SK-N-SH (cell line): ENCODE data around the gene CHMP6. TPM values are rescaled to one million over a fixed set of nuclear protein-coding genes. Genes with fewer than 3 reads are reported as not detected.

Source experiments
- CTCF ChIA-PET: fragments of 300-600, 350-600 bp; formaldehyde crosslinking; extraction: SDS; loops from one replicate; lab custom pipeline; 2021; lab: Yijun Ruan, JAX
- POLR2A ChIA-PET: fragments of 350-600 bp; sonication (Branson Sonifier 250); formaldehyde crosslinking; extraction: SDS; loops from one replicate; lab custom pipeline; 2020; ENCODE audit warnings: antibody characterized with exemption, inconsistent platforms; lab: Yijun Ruan, JAX
- DNase-seq: peaks from one replicate; pipeline ENCODE4 v3.0.0; 2012
- H2AFZ ChIP-seq: fragments of 200-600 bp; sonication (generic); 2 replicates; pipeline ENCODE4 v1.8.1; 2016; ENCODE audit warnings: antibody characterized with exemption, mild to moderate bottlenecking, low read depth
- H3F3A ChIP-seq: fragments of 200-600 bp; sonication (generic); replicated peaks from 2 replicates; pipeline ENCODE3; 2016; ENCODE audit warnings: antibody characterized with exemption, mild to moderate bottlenecking; ENCODE audit not compliant: insufficient read depth
- H3K27ac ChIP-seq, 2 experiments: fragments of 200-500 bp in 1 of 2; fragments of 200-600 bp in 1 of 2; sonication (Bioruptor generic) in 1 of 2; sonication (generic), shearing (Covaris generic) in 1 of 2; 2 replicates each; pipeline versions ENCODE4 v1.5.1 to v1.6.1; 2014 to 2016; ENCODE audit warnings: low read depth in 2 of 2, inconsistent platforms in 1 of 2, low read length in 1 of 2, mild to moderate bottlenecking in 1 of 2, mixed read lengths in 1 of 2
- H3K27me3 ChIP-seq: fragments of 200-600 bp; sonication (generic), shearing (Covaris generic); 2 replicates; pipeline ENCODE4 v1.6.1; 2016; ENCODE audit warnings: mixed run types; ENCODE audit not compliant: insufficient read depth
- H3K36me3 ChIP-seq, 2 experiments: fragments of 200-500 bp in 1 of 2; fragments of 200-600 bp in 1 of 2; sonication (Bioruptor generic) in 1 of 2; sonication (generic) in 1 of 2; replicated peaks in 1 of 2; 2 replicates each; pipeline versions ENCODE3 to v1.5.1; 2014 to 2016; ENCODE audit warnings: low read length in 1 of 2, mild to moderate bottlenecking in 1 of 2; ENCODE audit not compliant: insufficient read depth in 2 of 2, control insufficient read depth in 1 of 2
- H3K4me1 ChIP-seq, 2 experiments: fragments of 200-500 bp in 1 of 2; fragments of 200-600 bp in 1 of 2; sonication (Bioruptor generic) in 1 of 2; sonication (generic), shearing (Covaris generic) in 1 of 2; 2 replicates each; pipeline versions ENCODE4 v1.5.1 to v1.6.1; 2014 to 2016; ENCODE audit warnings: low read depth in 1 of 2, low read length in 1 of 2, mixed run types in 1 of 2; ENCODE audit not compliant: insufficient read depth in 2 of 2, control insufficient read depth in 1 of 2
- H3K4me2 ChIP-seq: fragments of 200-600 bp; sonication (generic), shearing (Covaris generic); 2 replicates; pipeline ENCODE4 v1.6.1; 2017; ENCODE audit warnings: mixed run types
- H3K4me3 ChIP-seq, 2 experiments: fragments of 200-500 bp in 1 of 2; fragments of 200-600 bp in 1 of 2; sonication (Bioruptor generic) in 1 of 2; sonication (generic), shearing (Covaris generic) in 1 of 2; 2 replicates each; pipeline versions ENCODE4 v1.5.1 to v1.8.1; 2014 to 2016; ENCODE audit warnings: low read depth in 2 of 2, inconsistent platforms in 1 of 2, low read length in 1 of 2, mild to moderate bottlenecking in 1 of 2, mixed read lengths in 1 of 2, moderate library complexity in 1 of 2
- H3K79me2 ChIP-seq: fragments of 200-600 bp; sonication (generic); 2 replicates; pipeline ENCODE4 v1.8.1; 2017; ENCODE audit warnings: mild to moderate bottlenecking; ENCODE audit not compliant: insufficient read depth
- H3K9ac ChIP-seq: fragments of 200-600 bp; sonication (generic); 2 replicates; pipeline ENCODE4 v1.6.1; 2017; ENCODE audit warnings: mixed run types
- H3K9me2 ChIP-seq: fragments of 200-600 bp; sonication (generic); 2 replicates; pipeline ENCODE4 v1.6.1; 2017; ENCODE audit warnings: mixed run types
- H3K9me3 ChIP-seq: fragments of 200-600 bp; sonication (generic); 2 replicates; pipeline ENCODE4 v1.6.1; 2017; ENCODE audit warnings: mixed run types, mild to moderate bottlenecking, moderate library complexity
- H4K20me1 ChIP-seq: fragments of 200-600 bp; sonication (generic); 2 replicates; pipeline ENCODE4 v1.6.1; 2017; ENCODE audit warnings: mild to moderate bottlenecking, mixed run types; ENCODE audit not compliant: insufficient read depth
- ELF1 ChIP-seq: IDR thresholded peaks from 2 replicates; pipeline ENCODE4 v1.4.0; 2012
- EP300 ChIP-seq, 2 experiments: IDR thresholded peaks; 2 replicates each; pipeline versions ENCODE4 v1.4.0 to v1.6.1; 2012; ENCODE audit warnings: borderline replicate concordance in 1 of 2, low read depth in 1 of 2, low read length in 1 of 2
- EZH2phosphoT487 ChIP-seq: fragments of 200-600 bp; sonication (generic); IDR thresholded peaks from 2 replicates; pipeline ENCODE4 v1.6.1; 2017; ENCODE audit warnings: low read depth, mixed run types, mild to moderate bottlenecking, antibody characterized with exemption, moderate library complexity, borderline replicate concordance
- FOSL2 ChIP-seq: IDR thresholded peaks from 2 replicates; pipeline ENCODE4 v1.4.0; 2012; ENCODE audit warnings: low read depth, mild to moderate bottlenecking, moderate library complexity, borderline replicate concordance
- GABPA ChIP-seq: IDR thresholded peaks from 2 replicates; pipeline ENCODE4 v1.4.0; 2012; ENCODE audit warnings: low read depth, mild to moderate bottlenecking
- JUND ChIP-seq: IDR thresholded peaks from 2 replicates; pipeline ENCODE4 v1.4.0; 2012
- NFIC ChIP-seq: IDR thresholded peaks from 2 replicates; pipeline ENCODE4 v1.4.0; 2012; ENCODE audit warnings: borderline replicate concordance
- RAD21 ChIP-seq: IDR thresholded peaks from 2 replicates; pipeline ENCODE4 v1.6.1; 2012; ENCODE audit warnings: mild to moderate bottlenecking, low read length
- RXRA ChIP-seq: IDR thresholded peaks from 2 replicates; pipeline ENCODE4 v1.4.0; 2012; ENCODE audit warnings: low read depth, mild to moderate bottlenecking, borderline replicate concordance
- SIN3A ChIP-seq: IDR thresholded peaks from 2 replicates; pipeline ENCODE4 v1.6.1; 2012; ENCODE audit warnings: low read depth, mild to moderate bottlenecking, low read length, moderate library complexity, borderline replicate concordance
- TCF12 ChIP-seq: IDR thresholded peaks from 2 replicates; pipeline ENCODE4 v1.4.0; 2012
- TEAD4 ChIP-seq: IDR thresholded peaks from 2 replicates; pipeline ENCODE4 v1.4.0; 2012; ENCODE audit warnings: mild to moderate bottlenecking, borderline replicate concordance; ENCODE audit not compliant: insufficient read depth
- WGBS: methylation state at CpG from one replicate; pipeline ENCODE4 v1.1.6; 2017; ENCODE audit warnings: low lambda C conversion rate; 5-methylcytosine and 5-hydroxymethylcytosine counted together
- polyA plus RNA-seq, 3 experiments: library from polyadenylated mRNA; depleted of rRNA; stranded (reverse); fragments of >200 nt; gene quantifications; 2 replicates each; pipeline ENCODE4 v1.2.3, GENCODE V29; 2012
- TF ChIP-seq, protein P1 (sequence below): IDR thresholded peaks from 2 replicates; pipeline ENCODE4 v1.6.1; 2012; ENCODE audit warnings: mild to moderate bottlenecking, low read depth, low read length, moderate library complexity
- TF ChIP-seq, protein P2 (sequence below): IDR thresholded peaks from 2 replicates; pipeline ENCODE4 v1.4.0; 2012; ENCODE audit warnings: low read depth
- TF ChIP-seq, protein P3 (sequence below): fragments of 150-350 bp; IDR thresholded peaks from 2 replicates; pipeline ENCODE4 v1.6.1; 2016; ENCODE audit warnings: mild to moderate bottlenecking, low read depth, low read length

CHMP6 gene
- polyA plus RNA-seq, 1 of the 3 experiments (the other 2 are of a cell fraction) = 44.1 TPM

DNA sequence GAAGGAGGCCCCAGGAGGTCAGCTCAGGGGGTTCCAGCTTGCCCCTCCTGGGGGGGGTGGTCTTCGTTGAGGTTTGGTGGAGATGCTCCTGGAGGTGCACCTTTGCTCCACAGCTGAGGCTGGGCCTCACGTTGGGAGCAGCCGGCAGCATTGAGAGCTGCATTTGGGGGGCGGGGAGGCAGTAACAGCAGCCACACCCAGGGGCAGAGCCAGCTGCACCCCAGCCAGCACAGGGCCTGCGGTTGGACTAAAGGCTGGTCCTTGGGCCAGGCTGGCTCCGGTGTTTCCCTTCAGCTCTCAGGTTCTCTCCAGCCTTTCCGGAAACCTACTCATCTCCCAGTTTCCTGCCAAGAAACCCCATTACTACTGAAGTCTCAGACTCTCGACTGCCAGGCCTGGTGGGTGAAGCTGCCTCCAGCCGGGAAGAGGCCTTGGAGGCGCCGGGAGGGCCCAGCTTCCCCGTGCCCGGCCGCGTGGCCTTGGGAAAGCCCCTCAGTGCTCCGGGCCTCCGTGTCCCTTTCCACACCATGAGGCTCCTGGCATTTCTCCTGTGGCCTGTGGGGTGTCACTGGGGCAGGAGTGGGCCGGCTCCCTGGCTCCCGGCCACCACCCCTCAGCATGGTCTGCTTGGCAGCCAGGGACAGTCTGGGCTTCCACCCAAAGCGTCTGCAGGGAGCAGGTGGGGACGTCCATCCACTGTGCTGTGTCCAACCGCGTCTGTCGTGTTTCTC, 29.3 kb downstream of the CHMP6 start:
- H3F3A ChIP-seq = no peaks in the 10 kb centered on the region
- H3K4me3 ChIP-seq = no peak overlapping the region
- H4K20me1 ChIP-seq = no peaks in the 10 kb centered on the region
- peaks cover 15% of the 10 kb centered on the region for H3K27me3 ChIP-seq
- H3K4me2 ChIP-seq = no peak overlapping the region
- TF ChIP-seq, protein P1, sequence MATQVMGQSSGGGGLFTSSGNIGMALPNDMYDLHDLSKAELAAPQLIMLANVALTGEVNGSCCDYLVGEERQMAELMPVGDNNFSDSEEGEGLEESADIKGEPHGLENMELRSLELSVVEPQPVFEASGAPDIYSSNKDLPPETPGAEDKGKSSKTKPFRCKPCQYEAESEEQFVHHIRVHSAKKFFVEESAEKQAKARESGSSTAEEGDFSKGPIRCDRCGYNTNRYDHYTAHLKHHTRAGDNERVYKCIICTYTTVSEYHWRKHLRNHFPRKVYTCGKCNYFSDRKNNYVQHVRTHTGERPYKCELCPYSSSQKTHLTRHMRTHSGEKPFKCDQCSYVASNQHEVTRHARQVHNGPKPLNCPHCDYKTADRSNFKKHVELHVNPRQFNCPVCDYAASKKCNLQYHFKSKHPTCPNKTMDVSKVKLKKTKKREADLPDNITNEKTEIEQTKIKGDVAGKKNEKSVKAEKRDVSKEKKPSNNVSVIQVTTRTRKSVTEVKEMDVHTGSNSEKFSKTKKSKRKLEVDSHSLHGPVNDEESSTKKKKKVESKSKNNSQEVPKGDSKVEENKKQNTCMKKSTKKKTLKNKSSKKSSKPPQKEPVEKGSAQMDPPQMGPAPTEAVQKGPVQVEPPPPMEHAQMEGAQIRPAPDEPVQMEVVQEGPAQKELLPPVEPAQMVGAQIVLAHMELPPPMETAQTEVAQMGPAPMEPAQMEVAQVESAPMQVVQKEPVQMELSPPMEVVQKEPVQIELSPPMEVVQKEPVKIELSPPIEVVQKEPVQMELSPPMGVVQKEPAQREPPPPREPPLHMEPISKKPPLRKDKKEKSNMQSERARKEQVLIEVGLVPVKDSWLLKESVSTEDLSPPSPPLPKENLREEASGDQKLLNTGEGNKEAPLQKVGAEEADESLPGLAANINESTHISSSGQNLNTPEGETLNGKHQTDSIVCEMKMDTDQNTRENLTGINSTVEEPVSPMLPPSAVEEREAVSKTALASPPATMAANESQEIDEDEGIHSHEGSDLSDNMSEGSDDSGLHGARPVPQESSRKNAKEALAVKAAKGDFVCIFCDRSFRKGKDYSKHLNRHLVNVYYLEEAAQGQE = no peak
- TF ChIP-seq NFIC = no peak
- TF ChIP-seq SIN3A = no peak
- TF ChIP-seq EZH2phosphoT487 = no peak
- no peak for TF ChIP-seq GABPA
- no peak for TF ChIP-seq TEAD4
- TF ChIP-seq ELF1 = no peak
- TF ChIP-seq EP300 (IDR thresholded peaks at IDR 0.05; ENCODE audit: borderline replicate concordance in 1 of 2, low read depth in 1 of 2, low read length in 1 of 2) = no peak
- H3K4me1 ChIP-seq = peaks cover 0 to 11% of the 10 kb centered on the region in 2 experiments; a peak in 1 of 4 replicates
- H3K9me2 ChIP-seq = no peaks in the 10 kb centered on the region
- no peak overlapping the region for H3K9ac ChIP-seq
- H3K79me2 ChIP-seq = no peaks in the 10 kb centered on the region
- ChIA-PET CTCF (interaction anchor here (1.2 to 19.0 kb wide), 9 partner anchors 13 to 122 kb away, joined by 5 to 668 read pairs (median 6); partner anchors contain the start of gene CHMP6), POLR2A (interaction anchor here (1.2 kb wide), 1 partner anchor 55 kb away, joined by 4 read pairs; no protein-coding TSS in a partner anchor)
- no peaks in the 10 kb centered on the region for H3K9me3 ChIP-seq
- DNase-seq = peak; percentile 46
- no peak overlapping the region for H2AFZ ChIP-seq
- H3K36me3 ChIP-seq = no peaks in the 10 kb centered on the region
- H3K27ac ChIP-seq = peak overlapping the region in 1 of 2 experiments; percentile 29; a peak in 1 of 4 replicates
- WGBS = 77% methylated on average over 16 of the region's 24 CpGs

DNA sequence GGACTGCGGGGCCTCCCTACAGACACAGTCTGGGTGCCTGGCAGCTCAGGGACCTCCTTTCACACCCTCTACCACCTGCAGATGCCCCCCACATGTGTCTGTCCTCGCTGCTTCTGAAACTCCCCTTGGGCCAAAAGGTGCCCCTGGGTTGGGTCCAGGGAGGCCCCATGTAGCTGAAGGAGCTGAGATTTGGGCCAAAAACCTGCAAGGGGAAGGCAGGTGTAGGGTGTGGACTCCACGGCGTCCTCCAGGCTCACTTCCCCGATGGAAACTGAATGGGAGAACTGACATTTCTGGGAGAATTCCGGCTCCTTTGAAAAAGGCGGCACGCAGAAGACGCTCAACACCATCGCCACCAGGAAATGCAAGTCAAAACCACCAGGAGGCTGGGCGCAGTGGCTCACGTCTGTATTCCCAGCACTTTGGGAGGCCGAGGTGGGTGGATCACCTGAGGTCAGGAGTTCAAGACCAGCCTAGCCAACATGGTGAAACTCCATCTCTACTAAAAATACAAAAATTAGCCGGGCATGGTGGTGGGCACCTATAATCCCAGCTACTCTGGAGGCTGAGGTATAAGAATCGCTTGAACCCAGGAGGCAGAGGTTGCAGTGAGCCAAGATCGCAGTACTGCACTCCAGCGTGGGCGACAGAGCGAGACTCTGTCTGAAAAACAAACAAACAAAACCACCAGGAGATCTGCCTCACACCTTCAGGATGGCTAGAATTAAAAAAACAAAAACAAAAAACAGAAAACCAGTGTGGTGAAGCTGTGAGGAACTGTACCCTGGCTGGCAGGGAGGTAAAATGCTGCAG, 30.1 kb downstream of the CHMP6 start:
- H3K4me3 ChIP-seq = no peak overlapping the region
- no peaks in the 10 kb centered on the region for H3K79me2 ChIP-seq
- POLR2A ChIA-PET = interaction anchor here (0.8 kb wide), 1 partner anchor 12 kb away, joined by 3 read pairs; no protein-coding TSS in a partner anchor
- H3F3A ChIP-seq = no peaks in the 10 kb centered on the region
- no peaks in the 10 kb centered on the region for H3K36me3 ChIP-seq
- no peak for DNase-seq
- peaks cover 0 to 15% of the 10 kb centered on the region in 2 experiments; a peak in 1 of 4 replicates for H3K4me1 ChIP-seq
- no peaks in the 10 kb centered on the region for H4K20me1 ChIP-seq
- peaks cover 23% of the 10 kb centered on the region for H3K27me3 ChIP-seq
- CTCF ChIA-PET = interaction anchor here (0.6 to 19.0 kb wide), 13 partner anchors 15 to 595 kb away, joined by 3 to 668 read pairs (median 5); no protein-coding TSS in a partner anchor
- no peaks in the 10 kb centered on the region for H3K9me3 ChIP-seq
- peak overlapping the region in 1 of 2 experiments; percentile 29; a peak in 1 of 4 replicates for H3K27ac ChIP-seq
- no peak overlapping the region for H3K9ac ChIP-seq
- 88% methylated on average over 19 of the region's 19 CpGs for WGBS
- no peak overlapping the region for H3K4me2 ChIP-seq
- H3K9me2 ChIP-seq = no peaks in the 10 kb centered on the region
- no peak overlapping the region for H2AFZ ChIP-seq
- TF ChIP-seq RAD21 (no peak), RXRA (no peak), TCF12 (no peak), JUND (no peak), FOSL2 (no peak)
- TF ChIP-seq, protein P2, sequence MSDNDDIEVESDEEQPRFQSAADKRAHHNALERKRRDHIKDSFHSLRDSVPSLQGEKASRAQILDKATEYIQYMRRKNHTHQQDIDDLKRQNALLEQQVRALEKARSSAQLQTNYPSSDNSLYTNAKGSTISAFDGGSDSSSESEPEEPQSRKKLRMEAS = no peak
- TF ChIP-seq, protein P1 = no peak
- TF ChIP-seq, protein P3, sequence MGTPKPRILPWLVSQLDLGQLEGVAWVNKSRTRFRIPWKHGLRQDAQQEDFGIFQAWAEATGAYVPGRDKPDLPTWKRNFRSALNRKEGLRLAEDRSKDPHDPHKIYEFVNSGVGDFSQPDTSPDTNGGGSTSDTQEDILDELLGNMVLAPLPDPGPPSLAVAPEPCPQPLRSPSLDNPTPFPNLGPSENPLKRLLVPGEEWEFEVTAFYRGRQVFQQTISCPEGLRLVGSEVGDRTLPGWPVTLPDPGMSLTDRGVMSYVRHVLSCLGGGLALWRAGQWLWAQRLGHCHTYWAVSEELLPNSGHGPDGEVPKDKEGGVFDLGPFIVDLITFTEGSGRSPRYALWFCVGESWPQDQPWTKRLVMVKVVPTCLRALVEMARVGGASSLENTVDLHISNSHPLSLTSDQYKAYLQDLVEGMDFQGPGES = no peak
